ENCODE data around the gene COX14.
"Not testable (repeated sequence)": the region's sequence is repeated elsewhere in the genome, so short reads cannot be mapped to it uniquely, and the experiment has no call there.

The COX14 gene

DNA sequence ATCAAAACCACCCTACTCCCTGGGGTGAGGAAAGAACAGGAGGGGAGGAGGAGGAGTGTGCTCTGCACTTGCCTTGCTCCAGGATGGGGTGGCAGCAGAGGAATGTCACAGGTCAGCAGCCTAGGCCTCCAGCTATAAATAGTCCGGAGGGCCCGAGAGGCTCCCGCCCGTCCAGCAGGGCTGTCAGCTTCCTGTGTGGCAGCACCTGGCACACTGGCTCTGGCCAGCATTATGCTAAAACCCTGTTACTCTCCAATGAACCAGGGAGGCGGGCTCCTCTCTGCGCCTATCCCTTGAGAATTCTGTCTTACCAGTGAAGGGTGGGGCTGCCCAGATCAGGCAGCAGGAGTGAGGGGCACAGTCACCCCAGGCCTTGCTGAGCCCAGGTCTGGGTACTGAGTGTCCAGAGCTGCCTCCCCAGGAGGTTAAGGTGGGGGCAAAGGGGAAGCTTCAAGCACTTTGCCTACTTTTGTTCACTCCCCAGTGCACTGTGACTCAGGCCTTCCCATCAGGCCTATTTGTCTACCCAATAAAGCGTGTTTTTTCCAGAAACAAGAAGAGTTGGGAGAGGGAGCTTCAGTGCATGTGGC is 1.2 kb upstream of the COX14 start:
- no peak for DNase-seq

DNA sequence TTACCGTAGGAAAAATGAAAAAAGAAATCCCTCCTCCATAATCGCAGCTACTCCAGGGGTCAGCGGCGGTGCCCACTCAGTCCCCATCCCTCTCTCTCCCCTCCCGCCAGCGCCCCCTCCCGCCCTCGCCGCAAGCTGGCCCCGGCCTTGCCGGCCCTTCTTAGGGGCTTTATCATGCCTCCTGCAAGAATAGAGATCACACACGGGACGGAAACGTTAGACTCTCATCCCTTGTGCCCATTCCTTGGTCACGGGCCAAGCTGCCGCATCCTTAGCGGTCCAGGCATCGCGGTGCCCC is 692 bp upstream of the COX14 start:
- no peak for DNase-seq

DNA sequence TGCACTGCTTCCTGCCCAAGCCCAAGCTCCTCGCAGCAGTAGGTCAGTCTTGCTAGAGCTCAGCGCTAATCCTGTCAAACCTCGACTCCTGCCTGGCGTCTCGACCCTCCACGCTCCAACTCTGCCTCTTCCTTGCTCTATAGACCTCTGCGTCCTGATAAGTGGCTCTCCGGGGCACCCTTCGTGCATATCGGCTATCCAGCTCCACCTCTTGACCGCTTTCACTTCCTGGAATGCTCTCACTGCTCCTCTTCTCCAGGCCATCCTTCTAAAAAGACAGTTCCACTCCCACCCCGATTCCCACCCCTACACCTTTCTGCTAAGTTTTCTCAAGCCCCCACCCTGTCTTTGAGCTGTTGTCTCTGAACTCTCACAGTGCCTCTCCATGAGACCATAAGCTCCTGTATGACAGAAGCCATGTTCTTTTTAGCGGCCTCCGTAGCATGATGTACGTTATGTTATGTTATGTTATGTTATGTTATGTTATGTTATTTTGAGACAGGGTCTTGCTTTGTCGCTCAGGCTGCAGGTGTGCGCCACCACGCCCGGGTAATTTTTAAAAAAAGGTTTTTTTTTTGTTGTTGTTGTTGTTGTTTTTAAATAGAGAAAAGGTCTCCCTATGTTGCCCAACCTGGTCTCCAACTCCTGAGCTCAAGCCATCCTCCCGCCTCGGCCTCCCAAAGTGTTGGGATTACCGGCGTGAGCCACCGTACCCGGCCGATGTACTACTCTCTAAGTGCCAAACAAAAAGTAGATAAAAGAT is 601 bp downstream of the COX14 start:
- DNase-seq: no peak

DNA sequence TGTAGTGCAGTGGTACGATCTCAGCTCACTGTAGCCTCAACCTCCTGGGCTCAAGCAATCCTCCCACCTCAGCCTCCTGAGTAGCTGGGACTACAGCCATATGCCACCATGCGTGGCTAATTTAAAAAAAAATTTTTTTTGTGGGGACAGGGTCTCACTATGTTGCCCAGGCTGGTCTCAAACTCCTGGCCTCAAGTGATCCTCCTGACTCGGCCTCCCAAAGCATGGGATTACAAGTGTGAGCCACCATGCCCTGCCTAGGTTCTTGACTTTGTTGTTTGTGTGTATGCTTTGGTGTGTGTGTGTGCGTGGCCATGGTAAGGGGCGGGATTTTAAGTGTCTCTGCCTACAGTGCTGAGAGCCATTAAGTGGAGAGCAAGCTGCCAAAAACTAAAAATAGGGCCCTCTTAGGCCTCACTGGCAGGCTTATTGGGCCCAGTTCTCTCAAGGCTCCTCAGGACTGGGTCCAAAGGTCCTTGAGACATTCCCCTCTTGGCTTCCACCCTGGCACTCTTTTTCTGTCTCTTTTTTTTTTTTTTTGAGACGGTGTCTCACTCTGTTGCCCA is 5.1 kb downstream of the COX14 start:
- DNase-seq: no peak

DNA sequence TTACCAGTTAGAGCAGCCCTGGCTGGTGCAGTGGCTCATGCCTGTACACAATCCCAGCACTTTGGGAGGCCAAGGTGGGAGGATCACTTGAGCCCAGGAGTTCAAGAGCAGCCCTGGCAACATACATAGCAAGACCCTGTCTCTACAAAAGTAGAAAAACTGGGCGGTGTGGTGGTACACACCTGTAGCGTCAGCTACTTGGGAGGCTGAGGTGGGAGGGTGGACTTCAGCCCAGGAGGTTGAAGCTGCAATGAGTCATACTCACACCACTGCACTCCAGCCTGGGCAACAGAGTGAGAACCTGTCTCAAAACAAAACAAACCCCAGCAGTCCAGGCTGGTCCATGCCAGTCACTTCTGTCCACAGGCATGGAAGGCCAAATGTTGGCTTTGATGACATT is 7.4 kb downstream of the COX14 start:
- DNase-seq: no peak

DNA sequence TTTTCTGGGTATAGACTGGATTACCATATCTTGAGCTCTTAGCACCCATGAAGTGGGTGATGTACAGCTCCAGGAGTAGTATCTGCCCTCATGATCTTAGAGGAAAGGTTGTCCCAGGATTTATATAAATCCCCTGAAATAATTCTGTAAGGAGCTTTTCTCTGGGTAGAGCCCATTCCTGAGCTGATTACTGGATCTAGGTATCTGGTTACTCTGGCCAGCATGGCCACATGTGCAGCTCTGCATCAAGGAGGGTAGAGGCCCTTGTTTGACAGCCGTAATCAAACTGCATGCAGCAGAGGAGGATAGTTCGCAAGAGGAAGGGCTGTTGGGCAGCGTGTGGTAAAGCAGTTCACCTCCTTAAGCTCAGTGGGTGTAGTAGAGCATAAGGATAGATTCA is 8.5 kb downstream of the COX14 start:
- DNase-seq: no peak

DNA sequence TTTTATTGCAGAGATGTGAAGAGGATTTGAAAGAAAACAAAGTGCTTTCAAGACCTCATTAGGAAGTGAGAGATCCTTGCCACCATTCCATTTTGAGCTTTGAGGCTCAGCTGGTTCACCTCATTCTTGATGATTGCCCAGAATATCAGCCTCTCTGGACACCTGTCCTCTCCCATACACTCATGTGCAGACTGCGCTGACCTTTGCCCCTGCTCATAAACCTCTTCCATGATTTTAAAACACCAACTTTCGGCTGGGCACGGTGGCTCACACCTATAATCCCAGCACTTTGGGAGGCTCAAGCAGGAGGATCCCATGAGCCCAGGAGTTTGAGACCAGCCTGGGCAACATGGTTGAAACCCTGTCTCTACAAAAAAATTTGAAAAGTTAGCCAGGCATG is 8.9 kb downstream of the COX14 start:
- DNase-seq: no peak

DNA sequence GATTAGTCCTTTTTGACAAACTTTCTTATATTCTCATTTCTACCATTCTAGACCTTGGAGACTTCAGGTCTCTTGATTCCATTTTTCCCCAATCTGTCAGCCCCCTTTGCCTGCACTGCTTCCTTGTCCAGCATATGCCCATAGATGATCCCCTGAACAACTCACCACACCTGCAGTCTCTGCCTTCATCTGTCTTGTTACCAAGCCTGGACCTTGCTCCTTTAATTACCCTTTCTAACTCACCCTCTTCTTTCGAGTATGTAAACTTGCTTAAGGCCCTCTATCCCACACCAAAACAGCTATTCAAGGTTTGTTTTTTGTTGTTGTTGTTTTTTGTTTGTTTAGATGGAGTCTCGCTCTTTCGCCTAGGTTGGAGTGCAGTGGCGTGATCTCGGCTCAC is 9.6 kb downstream of the COX14 start:
- DNase-seq: no peak

DNA sequence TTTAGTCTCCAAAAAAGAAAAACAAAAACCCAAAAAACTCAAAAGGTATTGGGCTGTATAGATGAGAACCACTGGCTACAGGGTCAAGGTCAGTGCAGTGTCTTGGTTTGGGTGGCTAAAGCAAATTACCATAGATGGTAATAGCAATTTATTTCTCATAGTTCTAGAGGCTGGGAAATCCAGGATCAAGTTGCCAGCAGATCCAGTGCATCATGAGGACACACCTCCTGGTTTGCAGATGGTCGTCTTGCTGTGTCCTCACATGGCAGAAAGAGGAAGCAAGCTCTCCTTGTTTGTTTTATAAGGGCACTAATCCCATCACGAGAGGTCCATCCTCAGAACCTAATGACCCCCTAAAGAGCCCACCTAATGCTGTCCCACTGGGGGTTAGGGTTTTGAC is 11.2 kb downstream of the COX14 start:
- DNase-seq: no peak

DNA sequence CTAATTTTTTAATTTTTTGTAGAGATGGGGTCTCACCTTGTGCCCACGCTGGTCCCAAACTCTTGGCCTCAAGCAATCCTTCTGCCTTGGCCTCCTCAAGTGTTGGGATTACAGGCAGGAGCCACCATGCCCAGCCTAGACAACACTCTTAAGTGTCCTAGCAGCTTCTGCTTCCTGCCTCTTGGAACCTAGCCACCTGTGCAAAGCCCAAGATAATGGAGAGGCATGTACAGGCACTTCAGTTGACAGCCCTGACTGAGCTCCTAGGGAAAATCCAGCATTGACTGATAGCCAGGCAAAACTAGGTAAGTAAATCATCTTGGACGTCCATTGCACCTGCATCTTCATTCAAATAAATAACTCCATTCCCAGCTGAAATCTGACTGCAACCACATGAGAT is 15.5 kb downstream of the COX14 start:
- DNase-seq: no peak

DNA sequence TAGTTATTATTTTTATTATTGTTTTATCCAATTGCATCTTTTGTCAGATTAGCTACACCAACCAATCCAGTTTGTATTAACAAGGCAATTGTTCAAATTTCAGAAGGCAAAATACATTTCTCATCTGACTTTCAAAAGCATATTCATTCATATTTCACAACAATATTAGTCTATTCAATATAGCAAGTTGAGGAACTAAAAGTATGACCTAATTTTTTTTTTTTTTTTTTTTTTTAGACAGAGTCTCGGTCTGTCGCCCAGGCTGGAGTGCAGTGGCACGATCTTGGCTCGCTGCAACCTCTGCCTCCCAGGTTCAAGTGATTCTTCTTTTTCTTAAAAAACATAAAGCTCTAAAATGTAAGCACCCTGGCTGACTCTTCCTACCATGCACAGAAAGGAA is 17.3 kb downstream of the COX14 start:
- no peak for DNase-seq

DNA sequence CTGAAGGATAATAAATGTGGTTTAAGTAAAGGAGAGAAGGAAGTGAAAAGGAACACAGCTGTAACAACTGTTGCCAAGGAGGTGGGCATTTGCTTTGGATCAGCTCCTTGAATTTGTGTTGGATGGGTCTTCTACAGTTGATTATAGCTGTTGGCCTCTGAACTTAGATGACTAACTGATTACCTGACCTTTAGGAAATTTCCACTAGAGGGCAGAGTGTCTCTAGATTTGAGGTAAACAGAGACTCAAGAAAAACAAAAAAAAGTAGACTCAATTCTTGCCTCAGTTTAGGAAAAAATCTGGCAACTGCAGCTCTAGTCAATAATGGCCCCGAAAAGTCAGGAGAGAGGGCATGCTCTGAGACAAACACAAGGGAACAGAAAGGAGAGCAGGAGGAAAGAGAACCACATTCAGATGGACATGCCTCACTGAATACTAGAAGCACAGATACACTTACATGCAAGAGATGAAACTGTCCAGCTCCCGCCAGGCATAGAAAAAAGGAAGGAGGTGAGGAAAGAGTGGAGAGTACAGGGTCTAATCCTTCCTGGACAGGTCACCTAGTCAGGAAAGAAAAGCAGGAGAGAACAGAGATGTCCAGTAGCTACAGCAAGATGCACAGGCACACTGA is 20.6 kb downstream of the COX14 start:
- DNase-seq: peak; percentile 71

DNA sequence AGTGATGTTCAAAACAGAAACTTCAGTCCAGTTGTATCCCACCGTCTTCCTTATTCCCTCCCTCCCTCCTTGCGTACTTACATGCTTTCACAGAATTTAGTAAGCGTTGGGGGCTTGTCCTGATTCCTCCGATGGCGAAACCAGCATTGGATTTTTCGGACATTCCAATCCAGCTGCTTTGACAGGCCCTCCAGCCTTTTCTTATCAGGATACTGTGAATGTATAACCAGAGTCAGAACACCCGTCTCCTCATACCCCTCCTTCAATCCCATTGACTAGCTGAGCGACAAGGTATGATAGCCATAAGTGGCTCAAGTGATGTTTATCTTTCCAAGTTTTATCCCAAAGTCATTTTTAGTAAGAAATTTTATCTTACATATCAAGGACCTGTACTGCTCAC is 31.0 kb downstream of the COX14 start:
- no peak for DNase-seq

DNA sequence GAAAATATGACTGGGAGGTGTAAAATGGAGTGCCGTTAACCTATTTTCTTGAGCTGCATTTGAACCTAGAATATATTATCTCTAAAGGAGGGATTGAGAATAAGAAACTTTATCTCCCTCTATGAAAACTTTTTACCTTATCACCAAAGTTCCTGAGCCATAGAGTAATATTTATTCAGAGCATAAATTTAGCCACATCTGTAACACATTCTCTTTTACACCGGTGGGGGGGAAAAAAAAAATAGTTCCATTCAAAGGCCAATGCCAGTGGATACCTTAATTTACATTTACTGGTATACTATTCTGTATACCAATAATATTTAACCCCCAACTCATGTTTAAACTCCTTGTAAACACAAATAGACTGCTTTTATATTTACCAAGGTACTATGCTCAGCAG is 33.4 kb downstream of the COX14 start:
- DNase-seq: no peak

DNA sequence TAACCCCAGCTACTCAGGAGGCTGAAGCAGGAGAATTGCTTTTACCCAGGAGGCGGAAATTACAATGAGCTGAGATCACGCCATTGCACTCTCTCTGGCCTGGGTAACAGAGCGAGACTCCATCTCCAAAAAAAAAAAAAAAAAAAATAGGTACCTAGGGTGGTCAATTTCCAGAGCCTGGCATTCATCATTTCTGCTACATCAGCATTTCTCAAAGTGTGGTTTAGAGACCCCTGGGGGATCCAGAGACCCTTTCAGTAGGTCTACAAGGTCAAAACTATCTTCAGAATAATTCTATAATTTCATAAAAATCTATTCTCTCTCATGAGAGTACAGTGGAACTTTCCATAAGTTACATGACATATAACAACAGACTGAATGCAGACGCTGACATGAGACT is 35.2 kb downstream of the COX14 start:
- DNase-seq: no peak

DNA sequence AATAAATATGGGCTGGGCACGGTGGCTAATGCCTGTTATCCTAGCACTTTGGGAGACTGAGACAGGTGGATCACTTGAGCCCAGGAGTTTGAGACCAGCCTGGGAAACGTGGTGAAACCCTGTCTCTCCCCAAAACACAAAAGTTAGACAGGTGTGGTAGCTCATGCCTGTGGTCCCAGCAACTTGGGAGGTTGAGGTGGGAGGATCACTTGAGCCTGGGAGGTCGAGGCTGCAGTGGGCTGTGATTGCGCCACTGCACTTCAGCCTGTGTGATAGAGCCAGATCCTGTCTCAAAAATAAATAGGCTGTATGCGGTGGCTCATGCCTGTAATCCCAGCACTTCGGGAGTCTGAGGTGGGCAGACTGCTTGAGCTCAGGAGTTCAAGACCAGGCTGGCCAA is 36.0 kb downstream of the COX14 start:
- DNase-seq: not testable (repeated sequence)

DNA sequence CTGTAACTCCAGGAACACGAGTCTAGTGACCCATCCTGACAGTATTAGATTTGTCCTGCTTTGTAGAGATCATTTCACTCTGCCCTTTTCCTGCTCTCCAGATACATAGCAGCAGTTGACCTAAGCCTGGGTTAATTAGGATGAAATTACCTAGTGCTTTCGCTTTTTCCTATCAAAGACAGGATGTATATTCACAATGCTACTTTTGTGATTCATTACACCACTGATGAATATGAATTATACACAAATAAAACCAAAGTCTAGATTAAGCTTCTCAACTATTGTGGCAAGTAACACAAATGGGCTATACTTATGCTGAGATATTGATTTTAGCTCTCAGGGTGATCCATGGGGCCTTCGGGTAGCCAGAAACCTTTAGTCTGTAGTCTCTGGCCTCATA is 37.3 kb downstream of the COX14 start:
- no peak for DNase-seq

DNA sequence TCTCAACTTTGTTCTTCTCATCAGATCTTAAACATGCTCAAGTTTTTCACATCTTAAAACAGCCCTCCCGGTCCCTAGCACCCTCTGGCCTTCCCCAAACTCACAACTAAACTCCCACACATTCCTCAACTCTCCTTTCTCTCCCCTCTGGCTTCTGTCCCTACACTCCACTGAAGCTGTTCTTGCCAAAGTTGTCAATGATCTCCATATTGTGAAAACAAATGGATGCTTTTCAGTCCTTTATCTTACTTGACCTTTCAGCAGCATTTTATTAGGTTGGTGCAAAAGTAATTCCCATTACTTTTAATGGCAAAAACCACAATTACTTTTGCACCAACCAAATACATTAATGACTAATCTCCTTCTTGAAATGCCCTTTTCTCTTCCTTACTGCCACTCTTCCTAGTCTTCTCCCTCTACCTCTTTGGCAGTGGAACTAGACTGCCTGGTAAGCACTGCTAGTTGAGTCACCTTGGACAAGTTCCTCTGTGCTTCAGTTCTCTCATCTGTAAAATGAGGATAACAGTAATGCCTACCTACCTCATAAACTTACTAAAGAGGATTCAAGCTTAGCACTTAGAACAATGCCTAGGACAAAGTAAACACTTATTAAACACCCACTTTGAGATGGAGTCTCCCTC is 39.1 kb downstream of the COX14 start:
- DNase-seq: no peak

DNA sequence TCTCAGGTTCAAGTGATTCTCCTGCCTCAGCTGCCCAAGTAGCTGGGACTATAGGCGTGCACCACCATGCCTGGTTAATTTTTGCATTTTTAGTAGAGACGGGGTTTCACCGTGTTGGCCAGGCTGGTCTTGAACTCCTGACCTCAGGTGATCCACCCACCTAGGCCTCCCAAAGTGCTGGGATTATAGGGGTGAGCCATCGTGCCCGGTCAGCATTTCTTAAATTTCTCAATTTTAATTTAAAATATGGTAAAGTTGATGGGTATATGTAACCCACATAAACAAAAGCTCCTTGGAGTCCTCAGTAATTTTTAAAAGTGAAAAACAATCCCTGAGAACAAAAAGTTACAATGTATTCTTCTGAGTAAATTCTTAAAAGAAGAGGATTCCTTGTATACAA is 42.9 kb downstream of the COX14 start:
- not testable (repeated sequence) for DNase-seq

DNA sequence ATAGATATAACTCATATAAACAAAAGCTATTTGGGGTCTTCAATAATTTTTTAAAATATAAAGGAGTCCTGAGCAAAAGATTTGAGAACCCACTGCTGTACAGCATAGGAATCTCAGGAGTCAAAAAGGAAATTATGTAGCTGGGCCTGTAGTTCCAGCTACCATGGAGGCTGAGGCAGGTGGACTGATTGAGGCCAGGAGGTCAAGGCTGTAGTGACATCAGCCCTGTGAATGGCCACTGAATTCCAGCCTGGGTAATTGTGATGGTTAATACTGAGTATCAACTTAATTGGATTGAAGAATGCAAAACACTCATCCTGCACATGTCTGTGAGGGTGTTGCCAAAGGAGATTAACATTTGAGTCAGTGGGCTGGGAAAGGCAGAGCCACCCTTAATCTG is 44.6 kb downstream of the COX14 start:
- no peak for DNase-seq

DNA sequence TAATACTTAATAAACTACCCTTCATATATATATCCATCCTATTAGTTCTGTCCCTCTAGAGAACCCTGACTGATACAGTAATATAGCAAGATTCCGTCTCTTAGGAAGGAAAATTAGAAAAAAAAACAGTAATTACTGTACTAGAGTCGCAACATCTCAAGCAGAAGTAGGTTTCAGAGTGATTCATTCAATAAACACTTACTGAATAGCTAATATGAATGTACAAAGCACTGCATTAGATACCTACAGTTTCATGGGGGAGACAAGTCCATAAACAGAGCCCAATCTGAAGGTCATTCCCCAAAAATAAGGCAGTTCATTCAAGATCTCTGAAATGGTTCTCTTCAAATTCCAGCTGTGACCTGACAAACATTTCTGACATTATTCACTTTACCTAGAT is 45.2 kb downstream of the COX14 start:
- DNase-seq: no peak

DNA sequence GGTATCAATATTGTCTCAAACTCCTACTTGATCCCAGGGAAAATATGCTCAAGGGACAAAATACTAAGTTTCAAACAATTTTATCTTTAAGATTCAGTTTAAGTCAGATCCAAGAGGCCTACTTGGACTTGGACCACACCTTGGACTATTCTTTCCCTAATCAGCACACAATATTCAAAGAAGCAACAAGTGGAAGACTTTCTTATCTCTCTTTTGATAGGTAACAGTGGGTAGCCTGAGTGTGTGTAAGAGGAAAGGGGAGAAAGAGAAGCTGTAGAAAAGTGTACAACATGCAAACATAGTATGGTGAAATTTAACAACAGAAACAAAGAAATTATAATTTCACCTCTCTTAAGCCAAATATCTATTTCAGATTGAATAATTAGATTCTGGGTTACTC is 48.6 kb downstream of the COX14 start:
- no peak for DNase-seq

DNA sequence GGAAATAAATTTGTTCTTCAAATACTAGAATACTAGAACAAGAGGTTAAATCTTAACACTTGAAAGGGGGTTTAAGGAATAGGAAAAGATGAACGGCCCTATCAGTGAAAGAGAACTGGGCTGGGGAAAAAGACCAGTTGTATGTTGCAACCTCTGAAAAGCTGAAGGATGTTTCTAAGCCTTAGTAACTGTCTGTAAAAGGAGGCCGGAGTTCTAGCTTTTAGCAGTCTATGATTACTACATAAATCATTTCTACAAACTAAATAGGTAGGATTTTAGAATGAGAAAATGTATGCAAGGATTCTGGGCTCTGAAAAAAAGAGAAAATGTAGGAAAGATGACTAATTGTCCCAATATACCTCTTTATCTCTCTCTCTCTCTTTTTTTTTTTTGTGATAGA is 50.2 kb downstream of the COX14 start:
- DNase-seq: no peak

DNA sequence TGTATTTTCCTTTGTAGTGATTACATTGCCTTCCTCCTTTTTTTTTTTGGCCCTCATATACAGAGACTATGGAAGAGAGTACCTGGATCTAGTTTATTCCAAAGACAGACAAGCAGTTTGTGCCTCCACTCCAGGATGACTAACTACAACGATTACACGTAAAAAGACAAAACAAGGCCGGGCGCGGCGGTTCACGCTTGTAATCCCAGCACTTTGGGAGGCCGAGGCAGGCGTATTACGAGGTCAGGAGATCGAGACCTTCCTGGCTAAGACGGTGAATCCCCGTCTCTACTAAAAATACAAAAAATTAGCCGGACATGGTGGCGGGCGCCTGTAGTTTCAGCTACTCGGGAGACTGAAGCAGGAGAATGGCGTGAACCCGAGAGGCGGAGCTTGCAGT is 52.9 kb downstream of the COX14 start:
- DNase-seq: no peak
